Stimulated activated CD4-positive, alpha-beta T cell treated with anti-CD3 and anti-CD28 coated beads, Interleukin-4, amount 100 ng/mL, for 48 hours (primary cell): ENCODE results near the gene ZBED2.

Experiments
- DNase-seq, 2 donors: peaks; one replicate each; pipeline ENCODE4 v3.0.0-alpha.2; 2020; ENCODE audit warnings: low read depth in 2 of 2

The ZBED2 gene

GRCh38 chr3:111604119-111604518 lies 9.0 kb upstream of the ZBED2 start:
- DNase-seq = peak in 1 of 2 donors; percentile 39

DNA sequence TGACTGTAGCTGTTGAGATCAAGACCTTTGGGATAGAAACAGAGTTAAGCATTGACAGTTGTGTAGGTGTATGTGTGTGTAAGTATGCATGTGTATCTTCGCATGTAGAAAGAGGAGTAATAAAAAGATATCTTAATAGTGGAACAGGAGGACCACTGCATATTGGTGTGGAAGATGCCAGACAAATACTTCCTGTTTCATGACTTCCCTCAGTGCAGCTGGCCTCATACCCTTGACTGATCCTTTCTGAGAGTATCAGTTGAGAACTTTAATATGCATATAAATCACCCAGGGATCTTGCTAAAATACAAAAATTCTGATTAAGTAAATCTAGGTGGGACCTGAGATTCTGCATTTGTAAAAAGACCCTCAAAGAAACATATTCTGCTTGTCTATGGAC lies 8.5 kb upstream of the ZBED2 start:
- DNase-seq = no peak

DNA sequence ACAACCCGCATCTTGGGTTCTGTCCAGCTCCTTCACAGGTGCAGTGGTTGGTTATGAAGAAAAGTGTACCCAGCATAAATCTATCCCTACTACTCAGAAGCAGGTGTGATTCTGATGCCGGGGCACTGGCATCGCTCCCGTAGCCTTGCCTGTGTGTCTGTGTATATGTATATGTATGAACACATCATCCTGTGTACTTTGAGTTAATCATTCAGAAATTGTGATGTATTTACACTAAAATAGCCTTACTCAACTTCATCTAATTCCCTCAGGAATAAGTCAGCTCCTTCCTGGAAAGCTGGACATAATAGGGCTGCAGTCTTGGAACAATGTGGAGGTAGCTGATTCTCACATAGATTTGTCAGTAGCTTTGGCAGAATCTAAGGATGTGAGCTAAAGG lies 6.7 kb upstream of the ZBED2 start:
- no peak for DNase-seq

DNA sequence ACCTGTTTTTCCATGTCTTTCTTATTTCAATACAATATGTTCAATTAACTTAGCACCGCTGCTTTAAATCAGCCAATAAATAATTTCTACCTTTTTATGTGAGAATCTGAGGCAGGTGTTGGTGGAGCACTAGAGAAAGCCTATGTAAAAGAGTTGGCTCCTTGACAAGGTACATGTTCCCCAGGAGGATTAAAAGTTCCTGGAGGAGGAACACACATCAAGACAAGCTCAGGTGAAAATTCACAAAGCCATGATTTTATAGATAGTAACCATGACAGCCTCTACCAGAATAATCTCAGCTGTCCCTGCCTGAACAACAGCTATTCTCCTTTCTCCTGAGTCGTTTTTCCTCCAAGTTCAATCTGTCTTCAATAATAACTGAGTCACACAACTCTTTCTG lies 3.4 kb upstream of the ZBED2 start:
- no peak for DNase-seq

DNA sequence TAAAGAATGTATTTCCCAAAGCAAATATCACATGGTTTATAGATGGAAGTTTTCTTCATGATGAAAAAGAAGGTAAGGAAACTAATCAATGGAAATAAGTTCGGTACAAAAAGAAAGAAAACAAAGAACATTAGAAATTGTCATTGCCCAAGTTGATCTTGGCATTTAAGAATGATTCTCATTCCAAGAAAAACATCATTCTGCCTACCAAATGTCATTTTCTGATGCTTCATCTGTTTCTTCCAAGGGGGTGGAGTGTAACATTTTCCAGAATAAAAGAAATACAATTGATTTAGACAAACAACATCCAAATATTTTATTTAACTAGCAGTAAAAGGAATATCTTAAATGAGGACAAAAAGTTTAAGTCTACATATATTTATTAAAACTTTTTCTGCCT lies 3.0 kb upstream of the ZBED2 start:
- DNase-seq = no peak

DNA sequence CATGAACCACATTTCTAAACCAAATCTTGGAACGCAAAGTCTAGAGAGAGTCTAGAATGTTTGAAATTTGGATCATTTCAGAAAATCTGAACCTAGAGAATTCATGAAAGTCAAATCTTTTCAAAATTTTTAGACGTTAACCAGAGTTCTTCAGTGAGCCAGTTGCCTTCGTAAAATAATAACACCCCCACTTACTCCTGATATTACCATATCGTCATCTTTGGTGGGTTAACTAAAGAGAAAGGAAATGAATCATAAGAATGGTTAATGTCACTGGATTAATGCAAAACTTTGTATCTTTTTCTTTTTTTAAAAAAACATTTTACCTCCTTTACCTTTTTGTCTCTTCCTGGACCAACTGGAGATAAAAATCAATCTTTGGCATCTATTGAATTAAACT lies 1.2 kb upstream of the ZBED2 start:
- DNase-seq = no peak

GRCh38 chr3:111594781-111595180 lies 365 bp downstream of the ZBED2 start:
- DNase-seq = no peak

DNA sequence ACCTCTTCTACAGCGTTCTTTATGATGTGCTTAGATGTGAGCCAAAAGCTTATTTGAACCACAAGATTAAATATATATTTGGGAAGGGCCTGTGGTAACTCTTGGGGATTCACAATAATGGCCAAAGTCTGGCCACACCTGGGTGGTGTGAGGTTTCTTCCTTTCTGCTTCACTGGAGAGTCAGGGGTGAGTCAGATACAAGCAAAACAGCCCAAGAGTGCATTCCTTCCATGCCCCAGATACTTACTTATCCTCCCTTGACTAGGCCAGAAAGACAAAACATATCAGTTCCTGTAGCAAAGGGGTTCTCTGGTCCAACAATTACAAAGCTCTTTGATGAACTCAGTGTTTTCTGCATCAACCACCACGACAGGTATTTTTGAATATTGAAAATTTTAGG lies 941 bp downstream of the ZBED2 start:
- DNase-seq = no peak

GRCh38 chr3:111593666-111594065 lies 1.5 kb downstream of the ZBED2 start:
- no peak for DNase-seq

- DNase-seq = no peak
Observed at GRCh38 chr3:111592936-111593335, 2.2 kb downstream of the ZBED2 start.

GRCh38 chr3:111592143-111592542 lies 3.0 kb downstream of the ZBED2 start:
- DNase-seq = no peak

DNA sequence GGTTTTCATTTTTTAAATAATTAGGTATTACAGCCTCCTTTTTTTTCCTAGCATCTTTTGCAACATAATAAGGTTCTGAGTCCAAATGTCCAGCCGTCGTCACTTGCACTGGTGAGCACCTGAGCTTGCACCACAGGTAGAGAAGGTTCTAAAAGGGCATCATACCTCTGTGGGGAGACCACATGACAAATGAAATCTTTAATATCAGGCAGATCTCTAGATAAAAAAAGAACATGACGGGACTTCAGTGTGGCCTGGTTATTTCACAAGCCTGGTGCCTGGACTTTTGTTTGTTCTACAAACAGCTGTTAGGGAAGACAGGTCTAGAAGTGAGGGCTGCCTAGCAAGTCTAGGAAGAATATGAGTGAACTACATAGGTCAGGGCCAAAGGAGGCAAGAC lies 3.6 kb downstream of the ZBED2 start:
- DNase-seq = no peak

DNA sequence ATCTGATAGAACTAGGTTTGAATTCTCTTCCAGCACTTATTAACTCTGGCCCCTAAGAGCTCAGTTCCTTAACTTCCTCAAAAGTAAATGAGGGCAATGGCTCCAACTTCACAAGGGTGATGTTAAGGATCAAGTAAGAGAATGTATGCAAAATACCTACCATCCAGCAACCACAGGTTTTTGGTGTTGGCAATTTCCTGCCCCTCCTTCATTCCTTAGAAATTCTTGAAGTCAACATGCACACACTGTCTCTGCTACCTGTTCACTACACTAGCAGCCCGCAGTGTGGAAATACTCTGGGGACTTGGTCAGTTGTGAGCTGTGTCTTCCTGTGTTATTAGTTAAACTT lies 5.0 kb downstream of the ZBED2 start:
- no peak for DNase-seq

- DNase-seq = no peak
Observed at GRCh38 chr3:111589303-111590142, 5.6 kb downstream of the ZBED2 start.

GRCh38 chr3:111588527-111588926 lies 6.6 kb downstream of the ZBED2 start:
- DNase-seq = no peak

DNA sequence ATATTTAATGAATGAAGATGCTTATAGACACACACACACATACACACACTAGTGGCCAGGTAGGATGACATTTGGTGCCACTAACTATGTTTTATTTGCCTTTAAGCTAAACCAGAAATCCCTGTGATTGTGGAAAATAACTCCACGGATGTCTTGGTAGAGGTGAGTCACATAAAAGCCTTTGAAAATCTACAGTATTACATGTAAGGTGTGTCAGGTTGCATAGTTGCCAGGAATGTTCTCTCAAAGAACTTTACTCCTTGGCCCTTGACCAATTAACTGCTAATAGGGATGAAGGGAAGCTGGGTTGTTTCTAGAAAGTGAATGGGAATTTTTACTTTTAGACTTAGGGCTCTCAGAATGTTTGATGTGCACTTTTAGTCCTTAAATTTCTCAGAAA lies 9.9 kb downstream of the ZBED2 start:
- no peak for DNase-seq

DNA sequence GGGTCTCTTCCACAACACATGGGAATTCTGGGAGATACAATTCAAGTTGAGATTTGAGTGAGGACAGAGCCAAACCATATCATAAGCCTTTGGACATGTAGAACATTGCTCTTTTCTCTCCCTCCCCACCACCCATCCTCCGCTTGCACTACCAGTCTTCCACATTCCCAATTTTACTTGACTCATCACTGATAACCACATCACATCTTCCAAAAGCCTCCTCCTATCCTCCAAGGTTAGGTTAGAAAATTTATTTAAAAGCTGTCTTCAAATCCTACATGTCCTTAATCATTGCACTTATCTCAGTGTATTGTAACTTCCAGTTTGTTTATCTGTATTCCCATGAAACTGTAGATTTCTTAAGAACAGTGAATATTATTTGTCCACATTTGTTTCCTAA lies 10.4 kb downstream of the ZBED2 start:
- no peak for DNase-seq

DNA sequence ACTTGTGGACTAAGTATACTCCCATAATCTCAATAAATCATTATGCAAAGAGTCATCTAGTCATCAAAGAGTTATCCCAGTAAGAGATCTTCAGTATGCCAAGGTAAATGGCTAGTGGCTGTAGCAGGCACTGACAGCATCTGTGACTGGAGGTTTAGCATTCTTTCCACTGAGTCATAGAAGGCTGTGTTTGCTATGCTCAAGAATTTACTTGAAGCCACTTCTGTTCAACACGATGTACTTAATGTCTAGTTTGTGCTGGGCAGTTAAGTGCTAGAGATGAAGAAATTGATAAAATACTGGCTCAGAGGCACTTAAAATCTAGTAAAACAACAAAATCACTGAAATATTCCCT lies 13.0 kb downstream of the ZBED2 start:
- no peak for DNase-seq

DNA sequence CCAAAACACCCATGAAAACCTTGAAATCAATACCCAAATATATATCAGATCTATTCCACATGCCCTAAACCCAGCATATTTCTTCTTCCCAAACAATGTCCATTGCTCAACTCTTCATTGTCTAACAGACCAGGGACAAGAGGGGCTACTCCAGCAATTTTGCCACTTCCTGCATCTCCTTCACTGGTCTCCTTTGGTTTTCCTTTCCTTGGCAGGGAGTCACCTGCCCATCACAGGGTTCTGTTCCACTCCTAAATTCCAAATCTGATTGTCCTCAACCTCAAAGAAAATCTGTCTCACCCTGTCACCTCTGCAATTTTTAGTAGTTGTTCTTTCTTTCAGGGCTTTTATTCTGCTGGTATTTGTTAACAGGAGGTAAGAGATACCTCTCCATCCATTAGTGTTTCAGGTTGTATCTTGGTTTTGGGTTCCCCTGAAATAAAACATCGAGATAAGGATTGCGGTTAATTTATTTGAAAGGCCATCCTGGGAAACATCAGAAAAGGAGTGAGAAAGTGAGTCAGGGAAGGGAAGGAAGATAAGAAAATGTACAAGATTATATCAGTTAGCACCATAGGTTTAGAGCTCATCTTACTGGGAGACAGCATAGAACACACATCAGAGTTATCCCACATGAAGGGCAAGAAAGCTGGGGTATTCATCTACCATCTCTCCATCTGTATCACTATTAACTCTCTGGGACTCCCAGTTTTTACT lies 13.6 kb downstream of the ZBED2 start:
- DNase-seq = no peak

DNA sequence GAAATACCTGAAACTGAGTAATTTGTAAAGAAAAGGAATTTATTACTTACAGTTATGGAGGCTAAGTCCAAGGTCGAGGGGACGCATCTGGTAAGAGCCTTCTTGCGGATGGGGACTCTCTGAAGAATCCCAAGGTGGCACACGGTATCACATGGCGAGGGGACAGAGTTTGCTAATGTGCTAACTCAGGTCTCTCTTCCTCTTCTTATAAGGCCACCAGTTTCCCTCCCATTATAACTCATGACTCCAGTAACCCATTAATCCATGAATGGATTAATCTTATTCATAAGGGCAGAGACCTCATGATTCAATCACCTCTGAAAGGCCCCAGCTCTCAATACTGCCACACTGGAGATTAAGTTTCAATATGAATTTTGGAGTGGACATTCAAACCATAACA lies 15.7 kb downstream of the ZBED2 start:
- no peak for DNase-seq

DNA sequence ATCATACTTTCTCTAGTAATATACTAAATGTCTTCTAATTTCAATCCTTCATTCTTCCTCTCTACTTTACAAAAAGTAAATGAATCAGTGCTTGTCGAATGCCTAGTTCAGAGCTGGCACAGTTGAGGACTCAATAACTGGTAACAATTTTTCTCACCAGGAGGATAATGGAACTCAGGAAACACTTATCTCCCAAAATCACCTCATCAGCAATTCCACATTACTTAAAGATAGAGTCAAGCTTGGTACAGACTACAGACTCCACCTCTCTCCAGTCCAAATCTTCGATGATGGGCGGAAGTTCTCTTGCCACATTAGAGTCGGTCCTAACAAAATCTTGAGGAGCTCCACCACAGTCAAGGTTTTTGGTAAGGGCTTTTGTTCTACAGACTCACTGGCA lies 16.3 kb downstream of the ZBED2 start:
- DNase-seq = no peak

- DNase-seq = no peak
Observed at GRCh38 chr3:111577798-111578685, 17.1 kb downstream of the ZBED2 start.

DNA sequence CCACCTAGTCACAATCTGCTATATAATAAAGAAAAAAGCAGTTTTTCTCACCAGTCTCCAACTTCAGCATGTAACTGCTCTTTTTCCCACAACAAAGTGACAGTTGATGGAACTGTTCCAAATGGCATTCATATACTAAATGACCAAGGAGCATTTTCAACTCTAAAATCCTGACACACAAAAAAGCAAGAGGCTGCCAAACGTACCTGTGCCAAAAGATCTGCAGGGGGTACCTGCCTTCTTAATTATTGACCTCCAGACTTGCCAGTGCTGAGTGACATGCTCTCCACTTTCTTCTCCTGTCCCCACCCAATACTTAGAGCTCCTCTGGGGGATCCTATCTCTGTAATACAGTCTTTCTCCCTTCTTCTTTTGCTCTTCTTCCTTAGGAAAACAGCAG lies 18.0 kb downstream of the ZBED2 start:
- no peak for DNase-seq
